SH-SY5Y (cell line): ENCODE data around the gene DNAJA3.

Experiments used
- GATA2 ChIP-seq: IDR thresholded peaks from 2 replicates; pipeline ENCODE4 v1.6.1; 2011; ENCODE audit warnings: mild to moderate bottlenecking, low read depth, low read length
- GATA3 ChIP-seq: IDR thresholded peaks from 2 replicates; pipeline ENCODE4 v1.6.1; 2011; ENCODE audit warnings: low read depth, mild to moderate bottlenecking, low read length, moderate library complexity

DNA sequence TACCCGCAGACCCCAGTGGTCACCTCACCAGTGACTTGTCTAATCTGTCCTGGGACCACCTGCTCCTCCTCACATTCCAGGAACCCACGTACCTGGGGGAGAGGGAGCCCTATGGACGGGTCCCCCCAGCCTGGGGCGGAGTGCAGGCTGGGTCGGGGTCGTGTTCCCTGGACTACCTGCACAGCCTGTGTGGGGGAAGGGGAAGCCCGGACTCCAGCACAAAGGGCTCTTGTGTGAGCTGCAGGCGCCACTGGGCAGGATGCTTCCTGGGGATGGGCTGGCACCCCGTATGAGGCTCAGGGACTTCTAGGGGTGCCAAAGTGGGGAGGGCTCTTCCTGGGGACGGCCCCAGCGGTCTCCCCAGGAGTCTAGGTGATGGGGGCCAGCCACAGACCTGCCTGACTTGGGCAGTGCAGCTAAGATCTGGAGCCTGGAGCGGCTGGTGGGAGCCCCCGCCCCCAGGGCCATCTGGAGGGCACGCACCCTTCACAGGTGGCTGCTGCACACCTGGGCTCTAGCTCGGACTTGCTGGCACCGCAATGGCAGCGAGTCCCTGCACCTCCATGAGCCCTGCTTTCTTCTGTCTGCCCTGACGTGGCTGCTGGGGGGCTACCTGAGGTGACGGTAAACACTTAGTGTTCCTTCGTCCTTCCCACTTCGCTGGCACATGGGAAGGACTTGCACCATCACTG lies 46.5 kb upstream of the DNAJA3 start:
- TF ChIP-seq GATA2 (no peak), GATA3 (no peak)
